ENCODE measurements around the gene MCM8. TPM values are rescaled to one million over a fixed set of nuclear protein-coding genes. Genes with fewer than 3 reads are reported as not detected.

The MCM8 gene
- total RNA-seq, 2 donors from 2014 or later, result 8.4 to 13.0 TPM

- DNase-seq (ENCODE audit: low spot score), result no peak
- TF ChIP-seq CTCF (IDR thresholded peaks at IDR 0.05) (no peak), POLR2A (IDR thresholded peaks at IDR 0.05) (no peak), POLR2AphosphoS5 (IDR thresholded peaks at IDR 0.05) (no peak)
- Histone ChIP-seq H3K9me3 (no peaks in the 10 kb centered on the region), H3K27me3 (replicated peaks; ENCODE audit: insufficient read depth) (no peaks in the 10 kb centered on the region), H3K36me3 (no peaks in the 10 kb centered on the region), H3K4me3 (no peak overlapping the region), H3K4me1 (replicated peaks) (no peaks in the 10 kb centered on the region), H3K27ac (peak overlapping the region in 1 of 2 donors; percentile 48)
- WGBS, result 73% methylated on average over 2 of the region's 2 CpGs
- intact Hi-C loops (cut with DNase I), result no loop called here
Observed at GRCh38 chr20:5991623-5992441, 41.4 kb downstream of the MCM8 start.

GRCh38 chr20:5996765-5997164 is 46.3 kb downstream of the MCM8 start:
- intact Hi-C loops (cut with DNase I), result no loop called here
- peak overlapping the region in 1 of 2 donors; percentile 60 for H3K27ac ChIP-seq
- no peaks in the 10 kb centered on the region for H3K27me3 ChIP-seq (replicated peaks; ENCODE audit: insufficient read depth)
- H3K36me3 ChIP-seq, result no peaks in the 10 kb centered on the region
- H3K4me1 ChIP-seq (replicated peaks), result no peaks in the 10 kb centered on the region
- peak in 2 of 4 experiments; percentile 14 to 43 for TF ChIP-seq CTCF (IDR thresholded peaks at IDR 0.05)
- no peak for TF ChIP-seq POLR2A (IDR thresholded peaks at IDR 0.05)
- peak; percentile 62 for TF ChIP-seq POLR2AphosphoS5 (IDR thresholded peaks at IDR 0.05)
- DNase-seq (ENCODE audit: low spot score), result peak; percentile 22
- no peaks in the 10 kb centered on the region for H3K9me3 ChIP-seq
- H3K4me3 ChIP-seq, result no peak overlapping the region
- 67% methylated on average over 1 of the region's 1 CpG for WGBS

- DNase-seq (ENCODE audit: low spot score), result no peak
- Histone ChIP-seq H3K4me1 (replicated peaks) (no peaks in the 10 kb centered on the region), H3K36me3 (no peaks in the 10 kb centered on the region), H3K4me3 (no peak overlapping the region), H3K9me3 (no peaks in the 10 kb centered on the region), H3K27ac (no peak overlapping the region), H3K27me3 (replicated peaks; ENCODE audit: insufficient read depth) (no peaks in the 10 kb centered on the region)
- TF ChIP-seq POLR2AphosphoS5 (IDR thresholded peaks at IDR 0.05) (no peak), POLR2A (IDR thresholded peaks at IDR 0.05) (no peak), CTCF (IDR thresholded peaks at IDR 0.05) (no peak)
- WGBS, result 98% methylated on average over 9 of the region's 9 CpGs
- intact Hi-C loops (cut with DNase I), result no loop called here
Observed at GRCh38 chr20:5999783-6000182, 49.3 kb downstream of the MCM8 start.

GRCh38 chr20:6000871-6001270 is 50.4 kb downstream of the MCM8 start:
- H3K27ac ChIP-seq, result no peak overlapping the region
- H3K4me1 ChIP-seq (replicated peaks), result no peaks in the 10 kb centered on the region
- H3K4me3 ChIP-seq, result no peak overlapping the region
- no peaks in the 10 kb centered on the region for H3K36me3 ChIP-seq
- intact Hi-C loops (cut with DNase I), result no loop called here
- DNase-seq (ENCODE audit: low spot score), result no peak
- no peaks in the 10 kb centered on the region for H3K27me3 ChIP-seq (replicated peaks; ENCODE audit: insufficient read depth)
- WGBS, result 81% methylated on average over 8 of the region's 8 CpGs
- TF ChIP-seq POLR2A (IDR thresholded peaks at IDR 0.05) (no peak), POLR2AphosphoS5 (IDR thresholded peaks at IDR 0.05) (no peak), CTCF (IDR thresholded peaks at IDR 0.05) (no peak)
- H3K9me3 ChIP-seq, result no peaks in the 10 kb centered on the region

- Histone ChIP-seq H3K4me3 (peak overlapping the region; percentile 88 to 89), H3K4me1 (replicated peaks) (no peaks in the 10 kb centered on the region), H3K36me3 (no peaks in the 10 kb centered on the region), H3K27ac (peak overlapping the region; percentile 76 to 83), H3K27me3 (replicated peaks; ENCODE audit: insufficient read depth) (no peaks in the 10 kb centered on the region), H3K9me3 (no peaks in the 10 kb centered on the region)
- peak; percentile 6 for DNase-seq (ENCODE audit: low spot score)
- 2% methylated on average over 8 of the region's 10 CpGs for WGBS
- TF ChIP-seq CTCF (IDR thresholded peaks at IDR 0.05) (no peak), POLR2AphosphoS5 (IDR thresholded peaks at IDR 0.05) (no peak), POLR2A (IDR thresholded peaks at IDR 0.05) (no peak)
- intact Hi-C loops (cut with DNase I), result no loop called here
Observed at GRCh38 chr20:6006603-6006949, 56.1 kb downstream of the MCM8 start.
